Tibial nerve (tissue), 4 donors: Measurements from ENCODE around the gene ILDR1. TPM values are rescaled to one million over a fixed set of nuclear protein-coding genes. Genes with fewer than 3 reads are reported as not detected.

Source experiments
- DNase-seq, 2 donors: peaks; one replicate each; pipeline ENCODE4 v3.0.0-alpha.2; 2019; ENCODE audit warnings: low spot score in 2 of 2
- H3K27ac ChIP-seq, 4 donors: fragments of 200-600 bp; sonication (generic) in 3 of 4; one replicate each; pipeline ENCODE4 v1.5.1; 2017 to 2019; ENCODE audit warnings: mild to moderate bottlenecking in 1 of 4
- H3K27me3 ChIP-seq, 2 donors: fragments of 200-600 bp; sonication (generic) in 1 of 2; one replicate each; pipeline versions ENCODE4 v1.5.1 to v1.6.0; 2017 to 2019
- H3K36me3 ChIP-seq, 3 donors: fragments of 200-600 bp; sonication (generic); one replicate each; pipeline ENCODE4 v1.5.1; 2018 to 2019
- H3K4me1 ChIP-seq, 4 donors: fragments of 200-600 bp; sonication (generic) in 3 of 4; one replicate each; pipeline ENCODE4 v1.5.1; 2017 to 2019
- H3K4me3 ChIP-seq, 4 donors: fragments of 200-600 bp; sonication (generic) in 3 of 4; one replicate each; pipeline ENCODE4 v1.5.1; 2017 to 2019; ENCODE audit warnings: mild to moderate bottlenecking in 1 of 4, moderate library complexity in 1 of 4
- H3K9me3 ChIP-seq, 4 donors: fragments of 200-600 bp; sonication (generic) in 3 of 4; one replicate each; pipeline ENCODE4 v1.5.1; 2017 to 2019
- CTCF ChIP-seq, 5 experiments: fragments of 200-600 bp in 3 of 5; fragments of 450-650 bp in 2 of 5; sonication (generic) in 3 of 5; IDR thresholded peaks; one replicate each; pipeline ENCODE4 v1.5.1; 2016 to 2019; ENCODE audit warnings: antibody characterized with exemption in 5 of 5, mild to moderate bottlenecking in 3 of 5, moderate library complexity in 2 of 5
- EP300 ChIP-seq, 2 donors: sonication (generic); formaldehyde crosslinking; IDR thresholded peaks; one replicate each; pipeline ENCODE4 v1.6.1; 2017; ENCODE audit warnings: antibody characterized with exemption in 2 of 2, mild to moderate bottlenecking in 1 of 2
- POLR2A ChIP-seq, 2 donors: fragments of 450-650 bp; IDR thresholded peaks; one replicate each; pipeline ENCODE4 v1.6.1; 2017; ENCODE audit warnings: antibody characterized with exemption in 2 of 2, mild to moderate bottlenecking in 2 of 2, moderate library complexity in 2 of 2
- WGBS, 2 donors: methylation state at CpG; one replicate each; pipeline ENCODE4 v1.1.5; 2018; 5-methylcytosine and 5-hydroxymethylcytosine counted together
- total RNA-seq, 4 donors: library from RNA; depleted of rRNA; stranded (reverse); fragments of >200 nt; gene quantifications; one replicate each; pipeline ENCODE4 v1.1.0, GENCODE V29; 2016

ILDR1 gene
- total RNA-seq, 4 donors from 2014 or later: not detected

DNA sequence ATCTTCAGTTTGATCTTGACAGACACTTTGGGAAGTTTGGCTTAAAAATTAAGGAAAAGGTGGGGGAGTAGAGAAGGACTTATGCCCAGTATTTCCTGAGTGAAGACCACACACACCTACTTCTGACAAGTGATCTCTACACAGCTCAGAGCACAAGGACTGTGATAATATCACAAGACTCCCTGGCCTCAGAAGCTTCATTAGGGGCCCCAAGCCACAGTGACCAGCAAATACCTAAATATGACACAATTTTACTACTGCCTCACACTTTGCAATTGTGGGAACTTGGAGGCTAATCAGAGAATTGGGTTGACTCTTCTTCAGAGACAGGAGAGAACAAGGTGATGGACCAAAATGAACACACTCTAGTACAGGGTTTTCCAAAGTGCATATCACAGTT is 2.6 kb downstream of the ILDR1 start:
- H3K4me3 ChIP-seq: no peak overlapping the region
- no peak for DNase-seq
- H3K27ac ChIP-seq: no peak overlapping the region
- peaks cover 0 to 15% of the 10 kb centered on the region in 2 donors for H3K27me3 ChIP-seq
- no peaks in the 10 kb centered on the region for H3K36me3 ChIP-seq
- no peaks in the 10 kb centered on the region for H3K4me1 ChIP-seq
- no peaks in the 10 kb centered on the region for H3K9me3 ChIP-seq
- TF ChIP-seq EP300 (IDR thresholded peaks at IDR 0.05) (no peak), POLR2A (IDR thresholded peaks at IDR 0.05) (no peak), CTCF (IDR thresholded peaks at IDR 0.05) (no peak)

DNA sequence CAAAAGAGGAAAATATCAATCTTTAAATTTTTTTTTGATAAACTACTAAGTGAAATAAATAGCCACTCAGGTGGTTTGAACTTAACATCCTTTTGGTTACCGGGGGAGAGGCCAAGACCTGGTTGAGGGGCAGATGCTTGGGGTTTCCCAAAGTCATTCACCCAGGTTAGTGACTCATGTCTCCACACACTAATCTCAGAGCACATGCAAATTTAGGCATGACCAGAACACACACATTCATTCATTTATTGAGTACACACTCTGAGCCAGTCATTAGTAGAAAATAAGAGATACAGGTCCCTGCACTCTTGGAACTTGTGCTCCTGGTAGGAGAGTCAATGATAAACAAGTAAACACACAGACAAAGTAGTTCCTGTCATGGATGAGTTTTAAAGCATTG is 7.3 kb downstream of the ILDR1 start:
- Histone ChIP-seq H3K4me3 (no peak overlapping the region), H3K36me3 (no peaks in the 10 kb centered on the region), H3K27me3 (no peaks in the 10 kb centered on the region), H3K9me3 (no peaks in the 10 kb centered on the region), H3K27ac (no peak overlapping the region), H3K4me1 (no peaks in the 10 kb centered on the region)
- no peak for DNase-seq
- TF ChIP-seq POLR2A (IDR thresholded peaks at IDR 0.05) (no peak), EP300 (IDR thresholded peaks at IDR 0.05) (no peak), CTCF (IDR thresholded peaks at IDR 0.05) (no peak)
- WGBS, 2 donors: 90 to 97% methylated on average over 1 of the region's 1 CpG

DNA sequence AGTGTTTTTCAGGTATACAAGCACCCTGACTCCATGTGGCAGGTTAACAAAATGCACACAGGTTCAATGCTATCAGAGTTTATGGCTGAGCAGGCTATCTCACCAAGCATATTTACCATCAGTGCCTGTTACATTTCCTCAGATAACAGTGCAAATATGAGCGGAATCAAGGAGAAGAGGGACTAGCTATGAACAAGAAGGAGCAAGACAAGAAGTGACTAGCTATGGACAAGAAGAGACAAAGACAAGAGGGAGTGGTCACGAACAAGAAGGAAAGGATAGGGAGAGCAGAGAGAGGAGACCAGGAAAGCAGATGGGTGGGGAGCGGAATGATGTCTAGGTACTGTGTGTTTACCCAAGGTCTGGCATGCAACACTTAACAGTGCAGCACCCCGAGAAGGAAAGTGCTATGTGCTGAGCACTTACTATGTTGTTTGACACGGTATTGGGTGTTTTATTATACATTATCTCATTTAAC is 8.6 kb downstream of the ILDR1 start:
- Histone ChIP-seq H3K27me3 (no peaks in the 10 kb centered on the region), H3K27ac (no peak overlapping the region), H3K4me3 (no peak overlapping the region), H3K9me3 (no peaks in the 10 kb centered on the region), H3K4me1 (no peaks in the 10 kb centered on the region), H3K36me3 (no peaks in the 10 kb centered on the region)
- TF ChIP-seq POLR2A (IDR thresholded peaks at IDR 0.05) (no peak), EP300 (IDR thresholded peaks at IDR 0.05) (no peak), CTCF (IDR thresholded peaks at IDR 0.05) (no peak)
- DNase-seq: no peak
- 71 to 80% methylated on average over 5 of the region's 5 CpGs for WGBS, 2 donors

GRCh38 chr3:122012821-122013220 is 9.2 kb downstream of the ILDR1 start:
- no peak overlapping the region for H3K4me3 ChIP-seq
- TF ChIP-seq EP300 (IDR thresholded peaks at IDR 0.05): no peak
- no peak for TF ChIP-seq POLR2A (IDR thresholded peaks at IDR 0.05)
- no peak for TF ChIP-seq CTCF (IDR thresholded peaks at IDR 0.05)
- H3K27me3 ChIP-seq: no peaks in the 10 kb centered on the region
- H3K4me1 ChIP-seq: no peaks in the 10 kb centered on the region
- no peaks in the 10 kb centered on the region for H3K9me3 ChIP-seq
- no peaks in the 10 kb centered on the region for H3K36me3 ChIP-seq
- no peak for DNase-seq
- WGBS, 2 donors: 70 to 92% methylated on average over 1 of the region's 1 CpG
- no peak overlapping the region for H3K27ac ChIP-seq

GRCh38 chr3:122011396-122011795 is 10.7 kb downstream of the ILDR1 start:
- Histone ChIP-seq H3K4me3 (no peak overlapping the region), H3K9me3 (no peaks in the 10 kb centered on the region), H3K36me3 (no peaks in the 10 kb centered on the region), H3K27ac (no peak overlapping the region), H3K27me3 (no peaks in the 10 kb centered on the region), H3K4me1 (no peaks in the 10 kb centered on the region)
- 35 to 44% methylated on average over 4 of the region's 4 CpGs for WGBS, 2 donors
- DNase-seq: no peak
- TF ChIP-seq EP300 (IDR thresholded peaks at IDR 0.05) (no peak), POLR2A (IDR thresholded peaks at IDR 0.05) (no peak), CTCF (IDR thresholded peaks at IDR 0.05) (no peak)
